Heart left ventricle (tissue), 16 donors: Measurements from ENCODE around the gene OSBP2. TPM values are rescaled to one million over a fixed set of nuclear protein-coding genes. Genes with fewer than 3 reads are reported as not detected.

Source experiments
- ATAC-seq, 4 donors: fragments of 200-7000 bp; cut with Tn5 transposase; one replicate each; pipeline ENCODE4 v1.9.1; 2020 to 2022; ENCODE audit warnings: moderate library complexity in 4 of 4, mild to moderate bottlenecking in 3 of 4, moderate number of reproducible peaks in 1 of 4
- DNase-seq, 5 donors: peaks; one replicate each; pipeline ENCODE4 v3.0.0-alpha.2; 2020
- H3K27ac ChIP-seq, 12 donors: fragments of 200-600 bp; sonication (generic) in 4 of 12; one replicate each; pipeline versions ENCODE4 v1.5.0 to v1.8.0; 2016 to 2022; ENCODE audit warnings: mild to moderate bottlenecking in 2 of 12
- H3K27me3 ChIP-seq, 9 donors: fragments of 200-600 bp; sonication (generic) in 2 of 9; one replicate each; pipeline versions ENCODE4 v1.5.1 to v1.8.0; 2016 to 2022; ENCODE audit warnings: mild to moderate bottlenecking in 3 of 9
- H3K36me3 ChIP-seq, 9 donors: fragments of 200-600 bp; sonication (generic) in 2 of 9; one replicate each; pipeline versions ENCODE4 v1.5.0 to v1.8.0; 2018 to 2022; ENCODE audit warnings: mild to moderate bottlenecking in 2 of 9
- H3K4me1 ChIP-seq, 12 donors: fragments of 200-600 bp; sonication (generic) in 4 of 12; one replicate each; pipeline versions ENCODE4 v1.5.0 to v1.8.0; 2016 to 2022; ENCODE audit warnings: mild to moderate bottlenecking in 3 of 12
- H3K4me3 ChIP-seq, 12 donors: fragments of 200-600 bp; sonication (generic) in 4 of 12; one replicate each; pipeline versions ENCODE4 v1.5.0 to v1.8.0; 2017 to 2022; ENCODE audit warnings: mild to moderate bottlenecking in 9 of 12, moderate library complexity in 4 of 12
- H3K9me3 ChIP-seq, 12 donors: fragments of 200-600 bp; sonication (generic) in 4 of 12; one replicate each; pipeline versions ENCODE4 v1.5.0 to v1.8.0; 2016 to 2022; ENCODE audit warnings: mild to moderate bottlenecking in 1 of 12
- POLR2A ChIP-seq, 2 donors: fragments of 450-650 bp; IDR thresholded peaks; one replicate each; pipeline ENCODE4 v1.6.1; 2017; ENCODE audit warnings: antibody characterized with exemption in 2 of 2, mild to moderate bottlenecking in 2 of 2, moderate library complexity in 2 of 2
- WGBS, 4 donors: extraction: QIAGEN DNeasy Blood & Tissue Kit in 2 of 4; methylation state at CpG; one replicate each; pipeline versions ENCODE4 v1.1.5 to v1.1.7; 2013 to 2018; 5-methylcytosine and 5-hydroxymethylcytosine counted together
- intact Hi-C, 10 donors: fragments of 100-400 bp; cut with DNase I; formaldehyde crosslinking; loops; one replicate each; pipeline versions ENCODE4 v1.11.1 to v1.14.2; 2022
- polyA plus RNA-seq, 2 donors: library from polyadenylated mRNA; stranded (reverse); fragments of 200-250 nt; gene quantifications; one replicate each; pipeline ENCODE4 v1.2.3, GENCODE V29; 2013
- total RNA-seq, 9 donors: library from RNA; depleted of rRNA in 2 of 9; stranded (reverse); fragments of >200 nt in 2 of 9; fragmentation: NEBNext Ultra II Directional in 3 of 9; extraction: Animal tissue kit (Norgen Biotek cat#: 25700) in 3 of 9; gene quantifications; one replicate each; pipeline versions ENCODE4 v1.1.0 to v1.2.4, GENCODE V29; 2016 to 2023
- TF ChIP-seq, protein P1 (sequence below), 12 donors: fragments of 200-600 bp; sonication (generic) in 4 of 12; IDR thresholded peaks; one replicate each; pipeline versions ENCODE4 v1.5.0 to v1.8.0; 2018 to 2022; ENCODE audit warnings: antibody characterized with exemption in 12 of 12, mild to moderate bottlenecking in 5 of 12
- donor health status: ischemic (EF 13 %, LVEDD 7.1; RV severe dilation, severe dysfunction).
- donor health status: healthy with polysubstance abuse.
- donor health status: DM: no; HTN: yes; CAD: no.
- donor health status: DM: no; HTN: no; CAD: no.
- donor health status: ischemic (EF 25% LVEDD 6.9; RV normal size, moderate dysfunction).
- donor health status: ischemic (EF 25% LVEDD 5.7; RV mildly dilated, moderate dysfunction).
- donor health status: healthy.
- donor health status: DM: yes; HTN: yes; CAD: no.
- donor health status: ischemic (EF 35%, LVEDD 5.7; RV mildly dilated, moderate dysfunction).
- donor health status: nonischemic (EF 11% LVEDD 7.7; RV severe dilation, severe dysfunction).
- donor health status: DM: yes; HTN: yes; CAD: no.
- donor health status: PGD.
- donor health status: ischemic (EF 29% LVEDD 5.4; RV normal size, mild dysfunction).
- donor health status: nonischemic (EF 23%, LVEDD 6.1; RV moderate dilation, normal function).

OSBP2 gene
- total and polyA plus RNA-seq, 11 donors = 2.0 to 23.5 (median 12.2) TPM

DNA sequence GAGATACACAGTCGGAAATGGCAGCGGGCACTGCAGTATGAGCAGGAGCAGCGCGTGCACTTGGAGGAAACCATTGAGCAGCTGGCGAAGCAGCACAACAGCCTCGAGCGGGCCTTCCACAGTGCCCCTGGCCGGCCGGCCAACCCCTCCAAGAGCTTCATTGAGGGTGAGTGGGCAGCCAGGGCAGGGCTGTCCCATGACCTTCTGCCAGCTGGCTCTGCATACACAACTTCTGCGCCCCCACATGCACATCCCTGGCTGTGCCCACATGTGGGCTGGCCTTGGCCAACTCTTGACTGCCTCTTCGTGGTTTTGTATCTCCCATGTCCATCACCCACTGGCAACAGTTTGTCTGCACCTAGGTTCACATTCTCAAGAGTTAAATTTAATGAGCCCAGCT, 192.8 kb downstream of the OSBP2 start:
- peaks cover 0 to 29% (median 5%) of the 10 kb centered on the region in 9 donors for H3K36me3 ChIP-seq
- no peak overlapping the region for H3K4me3 ChIP-seq
- 83 to 94% (median 92%) methylated on average over 2 to 11 of the region's 11 CpGs for WGBS, 4 donors
- no peak overlapping the region for H3K27ac ChIP-seq
- DNase-seq = no peak
- no peak for ATAC-seq
- no peaks in the 10 kb centered on the region for H3K27me3 ChIP-seq
- no peaks in the 10 kb centered on the region for H3K9me3 ChIP-seq
- peaks cover 0 to 9% (median 0%) of the 10 kb centered on the region in 12 donors for H3K4me1 ChIP-seq
- TF ChIP-seq POLR2A (IDR thresholded peaks at IDR 0.05) = no peak
- TF ChIP-seq, protein P1, sequence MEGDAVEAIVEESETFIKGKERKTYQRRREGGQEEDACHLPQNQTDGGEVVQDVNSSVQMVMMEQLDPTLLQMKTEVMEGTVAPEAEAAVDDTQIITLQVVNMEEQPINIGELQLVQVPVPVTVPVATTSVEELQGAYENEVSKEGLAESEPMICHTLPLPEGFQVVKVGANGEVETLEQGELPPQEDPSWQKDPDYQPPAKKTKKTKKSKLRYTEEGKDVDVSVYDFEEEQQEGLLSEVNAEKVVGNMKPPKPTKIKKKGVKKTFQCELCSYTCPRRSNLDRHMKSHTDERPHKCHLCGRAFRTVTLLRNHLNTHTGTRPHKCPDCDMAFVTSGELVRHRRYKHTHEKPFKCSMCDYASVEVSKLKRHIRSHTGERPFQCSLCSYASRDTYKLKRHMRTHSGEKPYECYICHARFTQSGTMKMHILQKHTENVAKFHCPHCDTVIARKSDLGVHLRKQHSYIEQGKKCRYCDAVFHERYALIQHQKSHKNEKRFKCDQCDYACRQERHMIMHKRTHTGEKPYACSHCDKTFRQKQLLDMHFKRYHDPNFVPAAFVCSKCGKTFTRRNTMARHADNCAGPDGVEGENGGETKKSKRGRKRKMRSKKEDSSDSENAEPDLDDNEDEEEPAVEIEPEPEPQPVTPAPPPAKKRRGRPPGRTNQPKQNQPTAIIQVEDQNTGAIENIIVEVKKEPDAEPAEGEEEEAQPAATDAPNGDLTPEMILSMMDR (IDR thresholded peaks at IDR 0.05) = no peak
- intact Hi-C loops = loop anchor here in 2 of 10 donors (10.0 kb wide), 2 partner anchors 113 to 123 kb away; no protein-coding TSS in a partner anchor

DNA sequence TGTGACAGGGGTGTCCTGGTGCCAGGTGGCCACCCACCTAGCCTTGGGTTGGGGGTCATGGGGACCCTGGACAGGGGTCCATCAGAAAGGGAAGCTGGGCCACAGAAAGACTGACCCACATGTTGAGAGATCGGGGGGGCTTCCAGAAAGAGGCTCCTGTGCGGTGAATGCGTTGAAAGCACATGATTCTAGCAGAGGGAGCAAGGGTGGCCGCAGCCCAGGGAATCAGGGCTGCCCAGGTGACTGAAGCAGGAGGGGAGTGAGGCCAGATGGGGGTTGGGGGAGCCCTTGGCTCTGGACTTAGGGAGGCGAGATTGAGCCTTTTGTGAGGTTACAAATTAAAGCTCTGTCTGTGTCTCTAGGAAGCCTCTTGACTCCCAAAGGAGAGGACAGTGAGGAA, 193.2 kb downstream of the OSBP2 start:
- Histone ChIP-seq H3K27ac (no peak overlapping the region), H3K36me3 (peaks cover 0 to 30% (median 7%) of the 10 kb centered on the region in 9 donors), H3K27me3 (no peaks in the 10 kb centered on the region), H3K4me1 (peaks cover 0 to 8% (median 0%) of the 10 kb centered on the region in 12 donors), H3K9me3 (no peaks in the 10 kb centered on the region), H3K4me3 (no peak overlapping the region)
- TF ChIP-seq, protein P1 (IDR thresholded peaks at IDR 0.05) = no peak
- no peak for TF ChIP-seq POLR2A (IDR thresholded peaks at IDR 0.05)
- no peak for ATAC-seq
- intact Hi-C loops = loop anchor here in 2 of 10 donors (10.0 kb wide), 2 partner anchors 113 to 123 kb away; no protein-coding TSS in a partner anchor
- peak in 1 of 5 donors; percentile 3 for DNase-seq
- 88 to 98% (median 92%) methylated on average over 5 of the region's 5 CpGs for WGBS, 4 donors

DNA sequence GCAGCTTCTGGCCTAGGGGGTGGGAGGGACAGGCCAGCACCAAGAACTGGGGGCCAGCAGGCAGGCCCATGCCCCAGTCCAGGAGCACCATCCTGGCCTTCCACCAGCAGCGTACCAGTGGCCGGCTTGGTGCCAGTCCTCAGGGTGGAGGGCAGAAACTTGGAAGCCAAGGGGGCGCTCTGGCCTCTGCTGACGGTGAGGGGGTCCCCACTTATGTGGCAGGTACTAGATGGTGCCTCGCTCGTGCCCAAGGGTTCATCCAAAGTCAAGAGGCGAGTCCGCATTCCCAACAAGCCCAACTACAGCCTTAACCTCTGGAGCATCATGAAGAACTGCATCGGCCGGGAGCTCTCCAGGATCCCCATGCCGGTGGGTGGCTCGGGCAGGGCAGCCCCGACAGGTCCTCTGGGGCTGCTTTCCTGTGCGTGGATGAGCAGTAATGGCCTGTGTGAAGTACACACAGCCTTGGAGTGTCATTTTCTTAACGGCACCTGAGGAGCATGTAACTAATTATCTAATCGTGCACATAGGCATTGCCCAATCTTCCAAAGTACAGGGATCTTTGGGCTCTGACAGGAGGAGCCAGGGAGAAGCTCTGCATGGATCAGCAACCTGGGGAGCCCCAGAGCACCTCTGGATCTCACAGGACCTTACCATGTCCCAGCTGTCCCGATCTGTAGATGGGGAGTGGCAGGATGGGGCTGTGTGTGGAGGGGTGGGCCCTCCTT, 194.8 kb downstream of the OSBP2 start:
- Histone ChIP-seq H3K27me3 (no peaks in the 10 kb centered on the region), H3K4me3 (no peak overlapping the region), H3K4me1 (peaks cover 0 to 6% (median 0%) of the 10 kb centered on the region in 12 donors), H3K9me3 (no peaks in the 10 kb centered on the region), H3K27ac (no peak overlapping the region), H3K36me3 (peaks cover 0 to 44% (median 15%) of the 10 kb centered on the region in 9 donors)
- WGBS, 4 donors = 81 to 93% (median 92%) methylated on average over 14 to 17 of the region's 17 CpGs
- ATAC-seq (no peak), DNase-seq (peak in 1 of 5 donors; percentile 6)
- intact Hi-C loops = loop anchor here in 2 of 10 donors (10.0 kb wide), 2 partner anchors 115 to 125 kb away; no protein-coding TSS in a partner anchor
- TF ChIP-seq POLR2A (IDR thresholded peaks at IDR 0.05) = no peak
- TF ChIP-seq, protein P1 (IDR thresholded peaks at IDR 0.05) = no peak

DNA sequence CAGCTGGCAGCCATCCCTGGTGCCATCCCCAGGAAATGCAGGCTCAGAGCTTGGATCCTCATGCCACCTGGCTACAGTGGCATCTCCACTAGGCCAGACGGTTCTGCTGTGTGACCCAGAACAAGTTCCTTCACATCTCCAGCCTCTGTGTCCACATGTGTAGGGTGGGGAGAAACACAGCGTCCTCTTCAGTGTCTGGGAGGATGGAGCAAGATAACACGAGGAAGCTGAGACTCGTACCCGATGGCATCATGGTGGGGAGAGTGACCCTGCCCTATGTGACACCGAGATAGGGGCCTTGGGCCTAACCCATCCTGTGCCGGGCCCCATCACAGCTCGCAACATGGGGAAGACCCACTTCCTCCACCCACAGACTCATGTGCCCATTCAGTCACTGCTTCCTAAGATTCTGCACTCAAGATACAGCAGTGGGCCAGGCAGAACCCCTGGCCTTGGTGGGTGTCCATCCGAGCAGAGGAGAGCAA, 195.4 kb downstream of the OSBP2 start:
- TF ChIP-seq, protein P1 (IDR thresholded peaks at IDR 0.05) = no peak
- TF ChIP-seq POLR2A (IDR thresholded peaks at IDR 0.05) = no peak
- Histone ChIP-seq H3K4me3 (no peak overlapping the region), H3K27ac (no peak overlapping the region), H3K27me3 (no peaks in the 10 kb centered on the region), H3K36me3 (peaks cover 0 to 44% (median 15%) of the 10 kb centered on the region in 9 donors), H3K4me1 (peaks cover 0 to 6% (median 0%) of the 10 kb centered on the region in 12 donors), H3K9me3 (no peaks in the 10 kb centered on the region)
- ATAC-seq = no peak
- WGBS, 4 donors = 87 to 94% (median 88%) methylated on average over 6 to 9 of the region's 9 CpGs
- peak in 1 of 5 donors; percentile 8 for DNase-seq
- intact Hi-C loops = loop anchor here in 3 of 10 donors (10.0 kb wide), 3 partner anchors 85 to 125 kb away; no protein-coding TSS in a partner anchor
